HG02943 (cell line): Measurements from ENCODE around the gene ZMIZ1.

ENCODE experiments used
- ATAC-seq: cut with Tn5 transposase; IDR thresholded peaks from one replicate; pipeline ENCODE4 v1.9.1; 2021; ENCODE audit warnings: mild to moderate bottlenecking, low read depth, moderate library complexity; ENCODE audit not compliant: unreplicated experiment

ZMIZ1 gene

GRCh38 chr10:79215531-79215930 is 146.8 kb downstream of the ZMIZ1 start:
- no peak for ATAC-seq

- no peak for ATAC-seq
These were observed 150.7 kb downstream of the ZMIZ1 start for GRCh38 chr10:79219322-79219957.

GRCh38 chr10:79220307-79220706 is 151.5 kb downstream of the ZMIZ1 start:
- no peak for ATAC-seq

GRCh38 chr10:79221110-79222051 is 152.6 kb downstream of the ZMIZ1 start:
- no peak for ATAC-seq

- ATAC-seq: no peak
These were observed 153.4 kb downstream of the ZMIZ1 start for GRCh38 chr10:79222186-79222585.

GRCh38 chr10:79223091-79224048 is 154.6 kb downstream of the ZMIZ1 start:
- no peak for ATAC-seq

- no peak for ATAC-seq
These were observed 155.6 kb downstream of the ZMIZ1 start for GRCh38 chr10:79224263-79224949.

- no peak for ATAC-seq
These were observed 156.2 kb downstream of the ZMIZ1 start for GRCh38 chr10:79224992-79225391.

- ATAC-seq: no peak
These were observed 157.9 kb downstream of the ZMIZ1 start for GRCh38 chr10:79226391-79227245.

GRCh38 chr10:79229071-79229541 is 160.3 kb downstream of the ZMIZ1 start:
- no peak for ATAC-seq

- ATAC-seq: no peak
These were observed 161.1 kb downstream of the ZMIZ1 start for GRCh38 chr10:79229830-79230327.

GRCh38 chr10:79230328-79230830 is 161.6 kb downstream of the ZMIZ1 start:
- no peak for ATAC-seq

- no peak for ATAC-seq
These were observed 162.1 kb downstream of the ZMIZ1 start for GRCh38 chr10:79230850-79231249.

GRCh38 chr10:79231908-79232307 is 163.1 kb downstream of the ZMIZ1 start:
- ATAC-seq: no peak

GRCh38 chr10:79232864-79233263 is 164.1 kb downstream of the ZMIZ1 start:
- ATAC-seq: no peak

- no peak for ATAC-seq
These were observed 165.9 kb downstream of the ZMIZ1 start for GRCh38 chr10:79234391-79235315.

- no peak for ATAC-seq
These were observed 167.1 kb downstream of the ZMIZ1 start for GRCh38 chr10:79235765-79236432.
